ENCODE results near the gene LAMA1.
"Not testable (repeated sequence)": the region's sequence is repeated elsewhere in the genome, so short reads cannot be mapped to it uniquely, and the experiment has no call there.

LAMA1 gene

GRCh38 chr18:6947338-6948030 lies 170.1 kb downstream of the LAMA1 start:
- DNase-seq, result no peak

GRCh38 chr18:6943143-6943542 lies 174.5 kb downstream of the LAMA1 start:
- no peak for DNase-seq

- DNase-seq, result no peak
Observed at GRCh38 chr18:6942742-6943141, 174.9 kb downstream of the LAMA1 start.

DNA sequence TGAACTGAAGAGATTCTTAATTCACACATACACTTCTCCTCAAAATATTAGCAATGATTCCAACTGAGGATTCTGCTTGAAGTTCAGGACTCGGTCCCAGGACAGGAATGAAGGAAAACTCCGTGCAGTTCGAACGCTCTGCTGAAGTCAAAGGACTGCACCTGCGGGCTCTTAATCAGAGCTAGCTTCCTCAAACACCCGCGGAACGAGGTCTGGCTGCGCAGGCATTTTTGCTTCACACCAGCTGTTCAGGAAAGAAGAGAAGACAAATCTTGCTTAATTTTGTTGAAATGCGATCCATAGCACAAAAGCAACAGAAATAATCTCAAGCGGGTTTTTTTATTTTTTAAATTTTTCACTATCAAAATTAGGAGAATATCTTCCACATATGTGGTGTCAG lies 175.6 kb downstream of the LAMA1 start:
- no peak for DNase-seq

GRCh38 chr18:6940451-6940850 lies 177.1 kb downstream of the LAMA1 start:
- DNase-seq, result no peak

- DNase-seq, result no peak
Observed at GRCh38 chr18:6939972-6940371, 177.6 kb downstream of the LAMA1 start.

DNA sequence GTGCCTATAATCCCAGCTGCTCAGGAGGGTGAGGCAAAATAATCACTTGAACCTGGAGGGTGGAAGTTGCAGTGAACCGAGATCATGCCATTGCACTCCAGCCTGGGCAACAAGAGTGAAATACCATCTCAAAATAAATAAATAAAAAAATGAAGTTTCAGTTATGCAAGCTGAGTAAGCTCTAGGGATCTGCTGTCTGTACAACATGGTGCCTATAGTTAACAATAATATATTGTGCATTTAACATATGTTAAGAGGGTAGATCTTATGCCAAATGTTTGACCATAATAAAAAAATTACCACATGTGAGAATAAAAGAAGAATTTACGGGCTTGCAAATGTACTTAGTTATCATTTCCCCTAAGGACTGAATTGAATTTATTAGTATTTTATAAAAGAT lies 179.2 kb downstream of the LAMA1 start:
- DNase-seq, result not testable (repeated sequence)

GRCh38 chr18:6938003-6938402 lies 179.6 kb downstream of the LAMA1 start:
- no peak for DNase-seq

DNA sequence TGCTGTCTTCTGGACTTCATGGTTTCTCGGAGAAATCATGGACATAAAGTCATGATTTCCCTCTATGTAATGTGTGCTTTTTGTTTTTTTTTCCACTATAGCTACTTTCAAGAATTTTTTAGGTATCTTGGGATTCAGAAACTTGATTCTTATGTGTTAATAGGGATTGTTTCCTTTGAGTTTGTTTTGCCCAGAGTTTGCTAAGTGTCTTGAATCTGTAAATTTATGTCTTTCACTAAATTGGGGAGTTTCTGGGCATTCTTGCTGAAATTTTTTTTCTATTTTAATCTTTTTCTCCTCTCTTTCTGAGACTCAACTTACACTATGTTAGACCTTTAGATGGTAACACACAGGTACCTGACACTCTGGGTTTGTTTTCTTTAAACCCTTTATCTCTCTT lies 182.7 kb downstream of the LAMA1 start:
- no peak for DNase-seq

DNA sequence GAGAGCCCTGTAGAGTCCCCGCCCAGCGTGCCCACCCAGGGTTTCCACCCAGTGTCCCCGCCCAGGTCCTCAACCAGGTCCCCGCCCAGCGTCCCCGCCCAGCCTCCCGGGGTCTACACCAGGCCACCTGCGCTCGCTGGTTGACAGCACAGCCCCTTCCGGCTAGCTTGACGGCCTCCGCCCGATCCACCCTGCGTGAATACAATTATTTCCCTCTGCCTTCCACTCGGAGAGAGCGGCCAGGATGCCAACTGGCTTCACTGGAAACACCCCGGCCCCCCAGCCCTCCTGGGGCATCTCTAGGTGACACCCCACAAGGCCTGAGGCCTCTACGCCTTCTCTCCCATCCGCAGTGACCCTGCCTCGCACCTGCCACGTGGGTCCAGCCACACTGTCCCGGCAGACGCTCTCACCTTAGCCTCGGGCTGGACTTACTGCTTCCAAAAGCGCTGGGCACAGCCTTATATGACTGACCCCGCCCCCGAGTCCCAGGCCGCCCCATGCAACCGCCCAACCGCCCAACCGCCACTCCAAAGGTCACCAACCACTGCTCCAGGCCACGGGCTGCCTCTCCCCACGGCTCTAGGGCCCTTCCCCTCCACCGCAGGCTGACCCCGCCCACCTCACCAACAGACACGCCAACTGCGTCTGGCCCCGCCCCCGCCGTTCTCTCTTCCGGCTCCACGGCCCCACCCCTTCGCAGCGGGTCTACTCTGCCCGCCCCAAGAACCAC lies 188.1 kb downstream of the LAMA1 start:
- no peak for DNase-seq

- no peak for DNase-seq
Observed at GRCh38 chr18:6928359-6928758, 189.2 kb downstream of the LAMA1 start.

DNA sequence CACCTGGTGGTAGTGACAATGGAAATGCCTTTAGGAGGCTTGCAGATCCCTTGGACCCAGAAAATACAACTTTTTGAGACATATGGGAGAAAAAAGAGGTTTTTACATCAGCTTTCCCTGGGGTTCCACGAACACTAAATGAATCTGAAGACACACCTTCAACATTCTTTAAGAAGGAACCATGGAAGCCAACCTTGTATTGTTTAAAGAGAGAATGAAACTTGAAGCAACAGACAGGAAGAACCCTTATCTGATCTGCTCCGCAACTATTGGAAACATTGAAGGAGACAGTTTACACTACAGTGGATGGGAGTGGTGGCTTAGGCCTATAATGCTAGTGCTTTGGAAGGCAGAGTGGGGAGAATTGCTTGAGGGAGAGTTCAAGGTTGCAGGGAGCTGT lies 190.4 kb downstream of the LAMA1 start:
- DNase-seq, result no peak

DNA sequence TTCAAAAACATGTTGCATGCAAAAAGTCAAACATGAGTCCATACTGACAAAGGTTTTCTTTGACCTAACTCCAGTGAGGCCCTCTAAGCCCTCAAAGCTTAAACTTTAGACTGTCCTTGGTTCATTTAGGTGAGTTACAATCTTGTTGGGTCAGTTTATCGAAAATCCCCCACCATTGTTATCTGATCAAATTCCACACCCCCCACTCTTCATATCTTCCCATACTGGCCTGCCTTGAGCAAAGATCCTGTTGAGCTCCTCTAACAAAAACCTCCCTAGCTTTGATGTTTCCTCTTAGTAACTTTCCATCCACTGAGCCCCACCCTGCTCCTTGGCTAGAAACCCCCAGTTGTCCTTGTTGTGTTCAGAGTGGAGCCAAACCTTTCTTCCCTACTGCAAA lies 194.4 kb downstream of the LAMA1 start:
- DNase-seq, result no peak

DNA sequence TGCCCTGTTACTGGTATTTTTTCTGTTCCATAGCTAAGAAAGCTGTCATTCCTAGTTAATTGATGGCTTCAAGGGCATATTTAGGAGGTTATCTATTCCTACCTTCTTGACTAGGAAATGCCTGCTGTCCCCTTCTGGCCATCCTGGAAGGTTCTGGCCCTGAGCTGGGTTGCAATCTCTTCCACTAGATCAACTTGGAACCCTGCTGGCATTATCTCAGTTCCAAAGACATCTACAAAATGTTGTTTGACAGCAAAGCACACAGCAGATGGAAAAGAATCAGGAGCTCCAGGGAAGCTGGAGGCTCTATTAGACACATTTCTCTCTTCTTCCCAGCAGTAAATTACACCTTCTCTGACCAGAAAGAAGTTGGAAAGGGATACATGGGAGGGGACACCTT lies 196.0 kb downstream of the LAMA1 start:
- DNase-seq, result no peak

- peak; percentile 51 for DNase-seq
Observed at GRCh38 chr18:6920099-6920955, 197.3 kb downstream of the LAMA1 start.

DNA sequence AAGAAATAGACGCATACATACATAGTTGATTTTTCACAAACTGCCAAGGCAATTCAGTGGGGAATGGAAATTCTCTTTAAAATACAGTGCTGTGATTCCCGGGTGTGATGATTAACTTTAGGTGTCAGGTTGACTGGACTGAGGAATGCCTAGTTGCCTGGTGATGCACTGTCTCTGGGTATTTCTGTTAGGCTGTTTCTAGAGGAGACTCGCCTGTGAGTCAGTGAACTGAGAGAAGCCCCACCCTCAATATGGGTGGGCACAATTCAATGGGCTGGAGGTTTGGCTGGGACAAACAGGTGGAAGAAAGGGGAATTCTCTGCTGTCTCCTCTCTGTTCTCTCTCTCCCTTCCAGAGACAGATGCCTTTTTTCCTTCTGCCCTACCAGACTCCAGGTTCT lies 200.5 kb downstream of the LAMA1 start:
- DNase-seq, result no peak

DNA sequence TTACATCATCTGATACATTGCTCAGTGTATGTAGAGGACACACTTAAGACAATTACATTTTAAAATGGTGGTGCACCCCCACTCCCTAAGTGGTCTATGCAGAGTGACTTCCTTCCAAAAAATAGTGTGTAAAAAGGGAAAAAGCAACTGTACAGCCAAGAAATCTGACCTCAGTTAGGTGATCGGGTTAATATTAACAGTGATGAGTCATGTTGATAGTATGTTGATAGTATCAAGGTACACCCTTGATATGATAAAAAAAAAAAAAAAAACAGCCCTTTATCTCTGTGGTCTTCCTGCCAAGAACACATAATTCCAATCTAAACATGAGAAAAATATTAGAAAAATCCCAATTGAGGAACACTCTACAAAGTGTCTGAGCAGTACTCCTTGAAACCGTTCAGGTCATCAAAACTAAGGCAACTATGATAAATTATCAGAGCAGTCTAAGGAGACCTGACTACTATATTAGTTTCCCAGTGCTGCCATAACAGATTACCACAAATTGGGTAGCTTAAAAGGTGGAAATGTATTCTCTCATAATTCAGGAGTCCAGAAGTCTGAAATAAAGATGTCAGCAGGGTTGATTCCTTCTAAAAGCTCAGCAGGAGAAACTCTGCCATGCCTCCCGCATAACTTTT lies 216.2 kb downstream of the LAMA1 start:
- DNase-seq, result no peak

GRCh38 chr18:6891788-6892187 lies 225.8 kb downstream of the LAMA1 start:
- DNase-seq, result no peak
